Activated CD8-positive, alpha-beta memory T cell treated with anti-CD3 and anti-CD28 coated beads for 36 hours (primary cell): ENCODE measurements around the gene BPHL. TPM values are rescaled to one million over a fixed set of nuclear protein-coding genes. Genes with fewer than 3 reads are reported as not detected.
"Not testable (repeated sequence)": the region's sequence is repeated elsewhere in the genome, so short reads cannot be mapped to it uniquely, and the experiment has no call there.

ENCODE experiments used
- CTCF ChIA-PET: fragments of 350-600 bp; sonication (Branson Sonifier 250); formaldehyde crosslinking; loops from one replicate; lab custom pipeline; 2021; ENCODE audit warnings: antibody characterized with exemption; lab: Charles Lee
- POLR2A ChIA-PET: fragments of 350-600 bp; sonication (Branson Sonifier 250); formaldehyde crosslinking; loops from one replicate; lab custom pipeline; 2021; ENCODE audit warnings: antibody characterized with exemption; lab: Charles Lee
- total RNA-seq, 2 experiments: library from RNA; stranded (reverse); gene quantifications; one replicate each; pipeline ENCODE4 v1.2.3, GENCODE V29; 2021

BPHL gene
- total RNA-seq, 2 experiments from 2014 or later = 9.2 to 12.3 TPM

DNA sequence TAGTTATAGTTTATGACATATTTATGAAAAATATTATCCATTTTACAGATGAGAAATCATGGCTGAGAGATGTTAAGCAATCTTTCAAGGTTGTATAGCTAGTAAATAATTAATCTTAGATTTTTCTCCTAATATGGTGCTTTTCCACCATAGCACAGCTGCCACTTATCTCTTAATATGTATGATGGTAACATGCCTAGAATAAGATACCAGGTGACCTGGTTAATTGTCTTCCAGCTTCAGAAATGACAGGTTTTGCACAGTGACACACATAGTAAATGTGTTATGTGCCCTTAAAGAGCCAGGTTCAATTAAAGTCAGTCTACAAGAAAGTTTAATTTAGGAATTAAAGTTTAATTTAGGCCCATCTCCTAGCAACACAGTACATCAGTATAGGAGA, 24.0 kb downstream of the BPHL start:
- CTCF ChIA-PET = no interaction called here

GRCh38 chr6:3143158-3143557, 24.6 kb downstream of the BPHL start:
- POLR2A ChIA-PET = no interaction called here
- CTCF ChIA-PET = interaction anchor here (1.0 kb wide), 1 partner anchor 16 kb away, joined by 3 read pairs; no protein-coding TSS in a partner anchor

More for the DNA sequence above, 24.0 kb downstream of the BPHL start:
- POLR2A ChIA-PET = no interaction called here

- ChIA-PET CTCF (interaction anchor here (0.7 kb wide), 1 partner anchor 769 kb away, joined by 3 read pairs; no protein-coding TSS in a partner anchor), POLR2A (no interaction called here)
Observed at GRCh38 chr6:3144571-3144970, 26.1 kb downstream of the BPHL start.

DNA sequence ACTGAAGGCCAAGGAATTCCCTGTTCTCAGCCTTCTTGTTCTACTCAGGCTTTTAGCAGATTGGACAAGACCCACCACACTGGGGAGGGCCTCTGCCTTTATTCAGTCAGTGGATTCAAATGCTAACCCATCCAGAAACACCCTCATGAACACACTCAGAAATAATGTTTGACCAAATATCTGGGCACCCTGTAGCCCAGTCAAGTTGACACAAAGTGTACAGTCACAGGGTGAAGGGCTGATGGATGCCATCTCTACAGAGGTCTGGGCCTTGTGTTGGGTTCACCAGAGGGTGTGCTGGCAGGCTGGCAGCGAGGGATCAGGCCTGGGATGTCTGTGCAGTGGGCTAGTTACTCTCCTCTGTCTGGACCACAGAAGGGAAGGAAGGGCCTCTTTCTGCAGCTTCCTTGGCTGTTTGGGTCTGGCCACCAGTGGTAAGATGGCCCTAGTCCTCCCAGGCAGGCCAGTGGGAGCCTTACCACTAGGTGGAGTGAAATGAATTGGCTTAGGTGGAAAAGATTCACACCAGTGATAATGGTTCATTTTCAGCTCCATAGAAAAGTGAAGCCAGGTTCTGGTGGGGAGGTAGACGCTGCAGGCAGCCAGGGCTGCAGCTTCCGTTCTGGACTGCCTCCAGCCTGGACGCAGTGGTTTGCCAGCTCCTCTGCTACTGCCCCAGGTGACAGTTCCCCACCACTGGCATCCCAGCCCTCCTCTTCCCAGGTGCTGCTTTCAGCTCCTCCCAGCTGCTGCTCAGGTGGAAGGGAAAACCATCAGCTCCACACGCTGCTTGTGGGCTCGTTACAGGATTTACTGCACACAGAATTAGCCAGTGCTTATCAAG, 29.6 kb downstream of the BPHL start:
- ChIA-PET POLR2A (no interaction called here), CTCF (interaction anchor here (1.3 kb wide), 1 partner anchor 9 kb away, joined by 3 read pairs; the partner anchor contains the start of gene TUBB2A)

GRCh38 chr6:3151691-3152090, 33.2 kb downstream of the BPHL start:
- ChIA-PET POLR2A (no interaction called here), CTCF (no interaction called here)

DNA sequence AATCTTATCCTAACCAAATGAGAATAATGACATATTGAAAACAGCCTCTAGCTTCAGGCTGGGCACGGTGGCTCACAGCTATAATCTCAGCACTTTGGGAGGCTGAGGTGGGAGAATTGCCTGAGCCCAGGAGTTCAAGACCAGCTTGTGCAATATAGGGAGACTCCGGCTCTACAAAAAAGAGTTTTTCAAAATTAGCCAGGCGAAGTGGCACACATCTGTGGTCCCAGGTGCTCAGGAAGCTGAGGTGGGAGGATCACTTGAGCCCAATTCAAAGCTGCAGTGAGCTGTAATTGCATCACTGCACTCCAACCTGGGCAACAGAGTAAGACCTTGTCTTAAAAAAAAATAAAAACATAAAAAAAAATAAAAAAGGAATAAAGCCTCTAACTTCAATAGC, 34.2 kb downstream of the BPHL start:
- CTCF ChIA-PET = no interaction called here
- POLR2A ChIA-PET = interaction anchor here (0.6 kb wide), 1 partner anchor 13 kb away, joined by 3 read pairs; no protein-coding TSS in a partner anchor

DNA sequence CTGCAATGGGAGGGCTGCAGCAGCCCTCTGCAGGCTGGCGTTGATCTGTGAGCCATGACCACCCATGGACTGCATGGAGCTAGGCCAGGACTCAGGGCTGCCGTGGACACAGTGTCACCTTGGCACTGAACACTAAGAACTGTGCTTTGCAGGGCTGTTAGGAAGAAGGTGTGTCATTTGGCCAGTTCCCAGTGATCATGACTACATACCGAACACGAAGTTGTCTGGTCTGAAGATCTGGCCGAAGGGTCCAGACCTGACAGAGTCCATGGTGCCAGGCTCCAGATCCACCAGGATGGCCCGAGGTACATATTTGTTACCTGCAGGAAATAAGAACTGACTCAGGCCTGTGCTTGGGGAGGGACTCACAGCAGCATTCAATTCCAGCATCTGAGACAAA, 36.9 kb downstream of the BPHL start:
- CTCF ChIA-PET, POLR2A ChIA-PET: not testable (repeated sequence)

- CTCF ChIA-PET = interaction anchor here (0.6 to 1.5 kb wide), 5 partner anchors 9 to 102 kb away, joined by 3 read pairs; partner anchors contain the start of gene BPHL
- POLR2A ChIA-PET = not testable (repeated sequence)
Observed at GRCh38 chr6:3156184-3157130, 37.9 kb downstream of the BPHL start.

DNA sequence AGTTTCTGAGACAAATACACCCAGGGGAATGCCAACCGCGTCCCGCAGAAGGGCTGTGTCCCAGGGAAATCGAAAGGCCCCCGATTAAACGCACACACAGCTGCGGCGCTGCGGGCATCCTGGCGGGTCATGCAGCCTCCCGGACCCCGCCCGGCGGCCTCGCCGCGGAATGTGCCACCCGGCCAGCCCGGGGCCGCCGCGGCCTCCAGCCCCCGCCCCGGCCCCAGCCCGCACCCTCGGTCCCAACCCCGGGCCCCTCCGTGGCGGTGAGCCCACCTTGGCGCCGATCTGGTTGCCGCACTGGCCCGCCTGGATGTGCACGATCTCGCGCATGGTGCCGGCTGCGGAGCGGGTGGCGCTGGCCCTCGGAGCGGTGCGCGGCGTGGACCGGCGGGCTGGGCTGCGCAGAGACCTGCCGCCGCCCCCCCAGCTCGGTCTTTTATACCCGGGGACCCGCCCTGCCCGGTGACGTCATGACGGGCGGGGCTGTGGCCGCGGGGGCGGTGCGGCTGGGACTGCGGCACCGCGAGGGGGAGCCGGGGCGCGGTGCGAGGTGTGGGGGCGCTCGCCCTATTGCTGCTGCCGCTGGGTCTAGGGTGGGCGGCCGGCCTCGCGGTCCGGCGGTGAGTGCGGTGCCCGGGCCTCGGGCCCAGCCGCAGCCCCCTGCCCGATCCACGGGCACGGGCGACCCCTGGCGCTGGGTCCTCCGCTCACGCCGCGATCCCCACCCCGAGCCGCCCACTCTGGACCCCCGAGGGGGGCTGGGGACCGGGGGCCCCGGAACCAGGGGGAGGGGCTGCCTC, 38.8 kb downstream of the BPHL start, which contains the start of gene TUBB2A:
TUBB2A (minus strand) TSS at position 414 of the 803 bp plus-strand sequence; CDS start at position 333, 81 bp downstream.
- CTCF ChIA-PET = interaction anchor here (0.6 to 1.5 kb wide), 5 partner anchors 10 to 101 kb away, joined by 3 read pairs; partner anchors contain the start of gene BPHL
- POLR2A ChIA-PET = no interaction called here

GRCh38 chr6:3159805-3160781, 41.6 kb downstream of the BPHL start:
- ChIA-PET CTCF (interaction anchor here (0.8 to 0.9 kb wide), 2 partner anchors 49 to 91 kb away, joined by 3 read pairs; no protein-coding TSS in a partner anchor), POLR2A (no interaction called here)

- ChIA-PET POLR2A (interaction anchor here (1.2 kb wide), 1 partner anchor 48 kb away, joined by 3 read pairs; no protein-coding TSS in a partner anchor), CTCF (interaction anchor here (1.6 kb wide), 1 partner anchor 23 kb away, joined by 4 read pairs; no protein-coding TSS in a partner anchor)
Observed at GRCh38 chr6:3162067-3162497, 43.6 kb downstream of the BPHL start.

DNA sequence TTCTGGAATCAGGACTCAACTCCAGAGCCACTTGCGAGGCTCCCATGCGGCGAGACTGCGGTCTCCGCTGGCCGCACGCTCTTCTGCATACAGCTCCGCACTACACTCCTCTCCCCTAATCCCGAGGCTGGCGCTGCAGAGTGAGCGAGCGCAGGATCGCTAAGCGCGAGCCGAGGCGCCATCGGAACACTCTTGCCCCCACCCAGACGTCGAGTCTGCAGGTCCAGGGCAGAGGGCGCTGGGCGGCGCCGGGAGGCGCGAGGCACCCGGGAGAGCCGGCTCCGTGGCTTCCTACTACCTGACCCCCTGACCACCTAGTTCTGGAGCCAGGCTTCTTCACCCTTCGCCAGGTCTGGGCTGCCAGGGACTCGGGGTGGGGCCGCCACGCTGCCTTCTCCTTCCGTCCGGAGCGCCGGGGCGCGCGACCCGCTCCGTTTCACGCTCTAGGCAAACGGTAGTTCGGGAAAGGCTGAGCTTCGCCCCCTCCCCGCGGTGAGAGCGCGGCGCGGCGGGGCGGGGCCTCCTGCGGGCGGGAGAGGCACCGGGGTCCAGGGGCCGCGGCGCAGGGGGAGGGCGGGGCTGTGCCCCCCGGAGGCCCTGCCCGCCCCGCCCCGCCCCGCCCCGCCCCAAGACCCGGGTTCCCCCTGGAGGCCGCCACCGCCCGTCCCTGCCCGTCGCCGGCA, 44.2 kb downstream of the BPHL start:
- POLR2A ChIA-PET = interaction anchor here (0.6 to 1.2 kb wide), 3 partner anchors 37 to 67 kb away, joined by 3 to 5 read pairs (median 3); no protein-coding TSS in a partner anchor

GRCh38 chr6:3163248-3163594, 44.7 kb downstream of the BPHL start:
- CTCF ChIA-PET = interaction anchor here (1.6 kb wide), 1 partner anchor 24 kb away, joined by 4 read pairs; no protein-coding TSS in a partner anchor
- POLR2A ChIA-PET = interaction anchor here (0.6 kb wide), 2 partner anchors 38 to 66 kb away, joined by 3 to 5 read pairs; no protein-coding TSS in a partner anchor

More for the DNA sequence above, 44.2 kb downstream of the BPHL start:
- CTCF ChIA-PET = interaction anchor here (1.6 kb wide), 1 partner anchor 23 kb away, joined by 4 read pairs; no protein-coding TSS in a partner anchor

DNA sequence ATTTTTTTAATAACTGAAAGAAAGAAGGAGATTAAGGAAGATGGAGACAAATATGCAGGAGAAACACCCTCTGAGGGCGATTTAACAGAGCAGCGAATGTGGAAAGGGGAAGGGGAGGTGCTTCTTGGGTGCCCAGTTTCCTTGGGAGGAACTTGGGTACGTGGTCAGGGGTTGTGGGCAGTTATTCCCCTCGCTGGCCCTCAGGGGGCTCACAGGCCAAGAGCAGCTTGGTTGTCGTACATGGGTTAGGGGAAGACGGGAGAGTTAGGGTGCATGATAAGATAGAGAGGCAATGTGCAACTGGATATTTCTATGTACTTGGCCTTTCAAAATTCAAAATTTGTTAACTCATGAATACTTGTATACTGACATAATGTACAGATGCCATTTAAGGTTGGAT, 45.9 kb downstream of the BPHL start:
- ChIA-PET CTCF (no interaction called here), POLR2A (no interaction called here)

- CTCF ChIA-PET = no interaction called here
- POLR2A ChIA-PET = interaction anchor here (0.6 kb wide), 1 partner anchor 93 kb away, joined by 3 read pairs; no protein-coding TSS in a partner anchor
Observed at GRCh38 chr6:3165631-3166534, 47.4 kb downstream of the BPHL start.
